K562 (cell line): ENCODE data around the gene ZSCAN21. TPM values are rescaled to one million over a fixed set of nuclear protein-coding genes. Genes with fewer than 3 reads are reported as not detected.

Source experiments
- BRD9 ChIP-seq: fragments of 450-650 bp; IDR thresholded peaks from 2 replicates; pipeline ENCODE4 v1.6.1; 2018; ENCODE audit warnings: low read depth; ENCODE audit not compliant: partially characterized antibody
- LARP7 ChIP-seq: fragments of 450-650 bp; IDR thresholded peaks from 2 replicates; pipeline ENCODE4 v1.6.1; 2016
- NR2C1 ChIP-seq, 2 experiments: fragments of 450-650 bp; IDR thresholded peaks; 2 replicates each; pipeline ENCODE4 v1.6.1; 2017; ENCODE audit warnings: mild to moderate bottlenecking in 2 of 2, antibody characterized with exemption in 1 of 2, inconsistent platforms in 1 of 2, missing compliant biosample characterization in 1 of 2, missing genetic modification characterization in 1 of 2
- SMARCA5 ChIP-seq: fragments of 450-650 bp; IDR thresholded peaks from 2 replicates; pipeline ENCODE4 v1.6.1; 2016
- ZBTB7A ChIP-seq: IDR thresholded peaks from 2 replicates; pipeline ENCODE4 v1.6.1; 2011; ENCODE audit warnings: low read depth, mild to moderate bottlenecking, low read length, moderate library complexity, borderline replicate concordance; ENCODE audit not compliant: control insufficient read depth
- ZNF316 ChIP-seq: fragments of 450-650 bp; IDR thresholded peaks from 2 replicates; pipeline ENCODE4 v1.6.1; 2016
- ZNF586 ChIP-seq: fragments of 450-650 bp; formaldehyde crosslinking; conservative IDR thresholded peaks from 2 replicates; pipeline ENCODE4 v1.4.0; 2020; ENCODE audit warnings: mild to moderate bottlenecking, moderate library complexity
- polyA plus RNA-seq, 8 experiments: library from polyadenylated mRNA; depleted of rRNA in 4 of 8; stranded (reverse) in 5 of 8; unstranded in 3 of 8; fragments of >200 nt; fragmentation: Nextera tagmentation in 2 of 8; fragmentation: Illumina TruSeq in 1 of 8; extraction: Ambion mirVana in 2 of 8; extraction: Trizol in 1 of 8; gene quantifications; 2 replicates each; pipeline versions ENCODE4 v1.2.1 to v1.2.3, GENCODE V29; 2011 to 2014; ENCODE audit warnings: inconsistent platforms in 1 of 8, missing spikeins in 1 of 8
- total RNA-seq, 7 experiments: library from RNA; depleted of rRNA in 6 of 7; stranded (reverse); fragments of >200 nt in 6 of 7; fragmentation: Illumina TruSeq in 2 of 7; extraction: Trizol in 2 of 7; gene quantifications; 2 replicates each; pipeline versions ENCODE4 v1.2.1 to v1.2.3, GENCODE V29; 2011 to 2021; ENCODE audit warnings: low replicate concordance in 1 of 7
- TF ChIP-seq, protein P1 (sequence below): fragments of 450-650 bp; IDR thresholded peaks from 2 replicates; pipeline ENCODE4 v1.6.1; 2016; ENCODE audit warnings: low read depth
- TF ChIP-seq, protein P2 (sequence below): fragments of 450-650 bp; IDR thresholded peaks from 2 replicates; pipeline ENCODE4 v1.6.1; 2016
- TF ChIP-seq, protein P3 (sequence below): fragments of 250-450 bp; sonication (Bioruptor Pico); IDR thresholded peaks from 2 replicates; pipeline ENCODE4 v1.8.0; 2022; ENCODE audit warnings: inconsistent platforms

ZSCAN21 gene
- total and polyA plus RNA-seq, 9 of the 15 experiments (the other 6 are each of a cell fraction or from before 2014, with no cell fraction given): 5.9 to 15.5 (median 13.2) TPM

DNA sequence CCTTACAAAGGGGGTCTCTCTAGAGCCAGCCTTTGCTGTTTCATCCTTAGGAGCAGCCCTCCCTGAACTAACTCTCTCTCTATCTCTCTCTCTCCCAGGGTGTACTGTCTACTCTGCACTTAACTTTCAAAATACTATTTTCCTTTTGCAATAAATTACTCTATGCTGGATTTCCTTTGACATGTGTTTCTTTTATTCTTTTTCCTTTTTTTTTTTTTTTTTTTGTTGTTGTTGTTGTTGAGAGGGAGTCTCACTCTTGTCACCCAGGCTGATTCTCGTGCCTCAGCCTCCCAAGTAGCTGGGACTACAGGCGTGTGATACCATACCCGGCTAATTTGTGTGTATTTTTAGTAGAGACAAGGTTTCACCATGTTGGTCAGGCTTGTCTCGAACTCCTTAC is 33.4 kb downstream of the ZSCAN21 start (continued):
- TF ChIP-seq, protein P1, sequence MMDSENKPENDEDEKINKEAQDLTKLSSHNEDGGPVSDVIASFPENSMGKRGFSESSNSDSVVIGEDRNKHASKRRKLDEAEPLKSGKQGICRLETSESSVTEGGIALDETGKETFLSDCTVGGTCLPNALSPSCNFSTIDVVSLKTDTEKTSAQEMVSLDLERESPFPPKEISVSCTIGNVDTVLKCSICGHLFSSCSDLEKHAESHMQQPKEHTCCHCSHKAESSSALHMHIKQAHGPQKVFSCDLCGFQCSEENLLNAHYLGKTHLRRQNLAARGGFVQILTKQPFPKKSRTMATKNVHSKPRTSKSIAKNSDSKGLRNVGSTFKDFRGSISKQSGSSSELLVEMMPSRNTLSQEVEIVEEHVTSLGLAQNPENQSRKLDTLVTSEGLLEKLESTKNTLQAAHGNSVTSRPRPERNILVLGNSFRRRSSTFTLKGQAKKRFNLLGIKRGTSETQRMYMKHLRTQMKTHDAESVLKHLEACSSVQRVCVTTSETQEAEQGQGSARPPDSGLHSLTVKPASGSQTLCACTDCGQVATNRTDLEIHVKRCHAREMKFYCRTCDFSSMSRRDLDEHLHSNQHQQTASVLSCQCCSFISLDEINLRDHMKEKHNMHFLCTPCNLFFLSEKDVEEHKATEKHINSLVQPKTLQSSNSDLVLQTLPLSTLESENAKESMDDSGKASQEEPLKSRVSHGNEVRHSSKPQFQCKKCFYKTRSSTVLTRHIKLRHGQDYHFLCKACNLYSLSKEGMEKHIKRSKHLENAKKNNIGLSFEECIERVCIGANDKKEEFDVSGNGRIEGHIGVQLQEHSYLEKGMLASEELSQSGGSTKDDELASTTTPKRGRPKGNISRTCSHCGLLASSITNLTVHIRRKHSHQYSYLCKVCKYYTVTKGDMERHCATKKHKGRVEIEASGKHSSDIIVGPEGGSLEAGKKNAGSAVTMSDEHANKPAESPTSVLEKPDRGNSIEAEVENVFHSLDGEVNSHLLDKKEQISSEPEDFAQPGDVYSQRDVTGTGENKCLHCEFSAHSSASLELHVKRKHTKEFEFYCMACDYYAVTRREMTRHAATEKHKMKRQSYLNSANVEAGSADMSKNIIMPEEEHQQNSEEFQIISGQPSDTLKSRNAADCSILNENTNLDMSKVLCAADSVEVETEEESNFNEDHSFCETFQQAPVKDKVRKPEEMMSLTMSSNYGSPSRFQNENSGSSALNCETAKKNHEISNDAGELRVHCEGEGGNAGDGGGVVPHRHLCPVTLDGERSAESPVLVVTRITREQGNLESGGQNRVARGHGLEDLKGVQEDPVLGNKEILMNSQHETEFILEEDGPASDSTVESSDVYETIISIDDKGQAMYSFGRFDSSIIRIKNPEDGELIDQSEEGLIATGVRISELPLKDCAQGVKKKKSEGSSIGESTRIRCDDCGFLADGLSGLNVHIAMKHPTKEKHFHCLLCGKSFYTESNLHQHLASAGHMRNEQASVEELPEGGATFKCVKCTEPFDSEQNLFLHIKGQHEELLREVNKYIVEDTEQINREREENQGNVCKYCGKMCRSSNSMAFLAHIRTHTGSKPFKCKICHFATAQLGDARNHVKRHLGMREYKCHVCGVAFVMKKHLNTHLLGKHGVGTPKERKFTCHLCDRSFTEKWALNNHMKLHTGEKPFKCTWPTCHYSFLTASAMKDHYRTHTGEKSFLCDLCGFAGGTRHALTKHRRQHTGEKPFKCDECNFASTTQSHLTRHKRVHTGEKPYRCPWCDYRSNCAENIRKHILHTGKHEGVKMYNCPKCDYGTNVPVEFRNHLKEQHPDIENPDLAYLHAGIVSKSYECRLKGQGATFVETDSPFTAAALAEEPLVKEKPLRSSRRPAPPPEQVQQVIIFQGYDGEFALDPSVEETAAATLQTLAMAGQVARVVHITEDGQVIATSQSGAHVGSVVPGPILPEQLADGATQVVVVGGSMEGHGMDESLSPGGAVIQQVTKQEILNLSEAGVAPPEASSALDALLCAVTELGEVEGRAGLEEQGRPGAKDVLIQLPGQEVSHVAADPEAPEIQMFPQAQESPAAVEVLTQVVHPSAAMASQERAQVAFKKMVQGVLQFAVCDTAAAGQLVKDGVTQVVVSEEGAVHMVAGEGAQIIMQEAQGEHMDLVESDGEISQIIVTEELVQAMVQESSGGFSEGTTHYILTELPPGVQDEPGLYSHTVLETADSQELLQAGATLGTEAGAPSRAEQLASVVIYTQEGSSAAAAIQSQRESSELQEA: peak; percentile 38; the same call in 1 of the 2 replicates
- TF ChIP-seq ZNF316 (0 out of 2 replicates have a peak, but pooled peaks have one; percentile 30), ZNF586 (CRISPR knock-in tag) (no peak), SMARCA5 (peak; percentile 55; the same call in 1 of the 2 replicates), BRD9 (peak; percentile 59), NR2C1 (IDR thresholded peaks at IDR 0.05) (no peak), NR2C1 (tag; IDR thresholded peaks at IDR 0.05) (0 out of 2 replicates have a peak, but pooled peaks have one; percentile 5), LARP7 (peak; percentile 33; the same call in 1 of the 2 replicates), ZBTB7A (0 out of 2 replicates have a peak, but pooled peaks have one; percentile 11)
- TF ChIP-seq, protein P2, sequence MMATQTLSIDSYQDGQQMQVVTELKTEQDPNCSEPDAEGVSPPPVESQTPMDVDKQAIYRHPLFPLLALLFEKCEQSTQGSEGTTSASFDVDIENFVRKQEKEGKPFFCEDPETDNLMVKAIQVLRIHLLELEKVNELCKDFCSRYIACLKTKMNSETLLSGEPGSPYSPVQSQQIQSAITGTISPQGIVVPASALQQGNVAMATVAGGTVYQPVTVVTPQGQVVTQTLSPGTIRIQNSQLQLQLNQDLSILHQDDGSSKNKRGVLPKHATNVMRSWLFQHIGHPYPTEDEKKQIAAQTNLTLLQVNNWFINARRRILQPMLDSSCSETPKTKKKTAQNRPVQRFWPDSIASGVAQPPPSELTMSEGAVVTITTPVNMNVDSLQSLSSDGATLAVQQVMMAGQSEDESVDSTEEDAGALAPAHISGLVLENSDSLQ: peak; percentile 58
- TF ChIP-seq, protein P3, sequence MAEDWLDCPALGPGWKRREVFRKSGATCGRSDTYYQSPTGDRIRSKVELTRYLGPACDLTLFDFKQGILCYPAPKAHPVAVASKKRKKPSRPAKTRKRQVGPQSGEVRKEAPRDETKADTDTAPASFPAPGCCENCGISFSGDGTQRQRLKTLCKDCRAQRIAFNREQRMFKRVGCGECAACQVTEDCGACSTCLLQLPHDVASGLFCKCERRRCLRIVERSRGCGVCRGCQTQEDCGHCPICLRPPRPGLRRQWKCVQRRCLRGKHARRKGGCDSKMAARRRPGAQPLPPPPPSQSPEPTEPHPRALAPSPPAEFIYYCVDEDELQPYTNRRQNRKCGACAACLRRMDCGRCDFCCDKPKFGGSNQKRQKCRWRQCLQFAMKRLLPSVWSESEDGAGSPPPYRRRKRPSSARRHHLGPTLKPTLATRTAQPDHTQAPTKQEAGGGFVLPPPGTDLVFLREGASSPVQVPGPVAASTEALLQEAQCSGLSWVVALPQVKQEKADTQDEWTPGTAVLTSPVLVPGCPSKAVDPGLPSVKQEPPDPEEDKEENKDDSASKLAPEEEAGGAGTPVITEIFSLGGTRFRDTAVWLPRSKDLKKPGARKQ (CRISPR knock-in tag): no peak
